ENCODE results near the gene RYR3.

The RYR3 gene

GRCh38 chr15:33902043-33902442 lies 591.3 kb downstream of the RYR3 start:
- TF ChIP-seq, protein P1, sequence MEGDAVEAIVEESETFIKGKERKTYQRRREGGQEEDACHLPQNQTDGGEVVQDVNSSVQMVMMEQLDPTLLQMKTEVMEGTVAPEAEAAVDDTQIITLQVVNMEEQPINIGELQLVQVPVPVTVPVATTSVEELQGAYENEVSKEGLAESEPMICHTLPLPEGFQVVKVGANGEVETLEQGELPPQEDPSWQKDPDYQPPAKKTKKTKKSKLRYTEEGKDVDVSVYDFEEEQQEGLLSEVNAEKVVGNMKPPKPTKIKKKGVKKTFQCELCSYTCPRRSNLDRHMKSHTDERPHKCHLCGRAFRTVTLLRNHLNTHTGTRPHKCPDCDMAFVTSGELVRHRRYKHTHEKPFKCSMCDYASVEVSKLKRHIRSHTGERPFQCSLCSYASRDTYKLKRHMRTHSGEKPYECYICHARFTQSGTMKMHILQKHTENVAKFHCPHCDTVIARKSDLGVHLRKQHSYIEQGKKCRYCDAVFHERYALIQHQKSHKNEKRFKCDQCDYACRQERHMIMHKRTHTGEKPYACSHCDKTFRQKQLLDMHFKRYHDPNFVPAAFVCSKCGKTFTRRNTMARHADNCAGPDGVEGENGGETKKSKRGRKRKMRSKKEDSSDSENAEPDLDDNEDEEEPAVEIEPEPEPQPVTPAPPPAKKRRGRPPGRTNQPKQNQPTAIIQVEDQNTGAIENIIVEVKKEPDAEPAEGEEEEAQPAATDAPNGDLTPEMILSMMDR (IDR thresholded peaks at IDR 0.05; ENCODE audit: low read depth, low read length, missing control alignments), result no peak
- in situ Hi-C loops (cut with HindIII; ENCODE audit: low sequenced_read_pairs), result no loop called here
- H3K4me3 ChIP-seq (ENCODE audit: low read depth, low read length), result no peak overlapping the region
- DNase-seq (ENCODE audit: low read depth), result no peak

DNA sequence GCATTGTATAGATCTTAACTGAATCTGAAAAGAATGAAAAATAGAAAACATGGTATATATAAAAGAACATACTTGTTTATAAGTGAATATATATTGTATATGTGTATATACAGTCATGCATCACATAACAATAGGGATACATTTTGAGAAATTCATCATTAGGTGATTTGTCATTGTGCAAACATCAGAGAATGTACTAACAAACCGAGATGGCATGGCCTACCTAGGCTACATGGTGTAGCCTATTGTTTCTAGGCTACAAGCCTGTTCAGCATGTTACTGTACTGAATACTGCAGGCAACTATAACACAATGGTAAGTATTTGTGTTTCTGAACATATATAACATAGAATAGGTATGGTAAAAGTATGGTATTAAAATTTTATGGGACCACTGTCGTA lies 592.9 kb downstream of the RYR3 start:
- TF ChIP-seq, protein P1 (IDR thresholded peaks at IDR 0.05; ENCODE audit: low read depth, low read length, missing control alignments), result no peak
- H3K4me3 ChIP-seq (ENCODE audit: low read depth, low read length), result no peak overlapping the region
- in situ Hi-C loops (cut with HindIII; ENCODE audit: low sequenced_read_pairs), result no loop called here
- DNase-seq (ENCODE audit: low read depth), result no peak

GRCh38 chr15:33907326-33907725 lies 596.6 kb downstream of the RYR3 start:
- TF ChIP-seq, protein P1 (IDR thresholded peaks at IDR 0.05; ENCODE audit: low read depth, low read length, missing control alignments), result no peak
- no peak for DNase-seq (ENCODE audit: low read depth)
- H3K4me3 ChIP-seq (ENCODE audit: low read depth, low read length), result no peak overlapping the region

GRCh38 chr15:33908406-33908805 lies 597.6 kb downstream of the RYR3 start:
- H3K4me3 ChIP-seq (ENCODE audit: low read depth, low read length), result no peak overlapping the region
- TF ChIP-seq, protein P1 (IDR thresholded peaks at IDR 0.05; ENCODE audit: low read depth, low read length, missing control alignments), result no peak
- in situ Hi-C loops (cut with HindIII; ENCODE audit: low sequenced_read_pairs), result no loop called here
- no peak for DNase-seq (ENCODE audit: low read depth)

More at GRCh38 chr15:33907326-33907725, 596.6 kb downstream of the RYR3 start:
- in situ Hi-C loops (cut with HindIII; ENCODE audit: low sequenced_read_pairs), result no loop called here

- DNase-seq (ENCODE audit: low read depth), result peak; percentile 5
- in situ Hi-C loops (cut with HindIII; ENCODE audit: low sequenced_read_pairs), result no loop called here
- TF ChIP-seq, protein P1 (IDR thresholded peaks at IDR 0.05; ENCODE audit: low read depth, low read length, missing control alignments), result no peak
- H3K4me3 ChIP-seq (ENCODE audit: low read depth, low read length), result no peak overlapping the region
Observed at GRCh38 chr15:33910741-33911140, 600.0 kb downstream of the RYR3 start.

GRCh38 chr15:33912326-33912725 lies 601.6 kb downstream of the RYR3 start:
- DNase-seq (ENCODE audit: low read depth), result no peak
- in situ Hi-C loops (cut with HindIII; ENCODE audit: low sequenced_read_pairs), result no loop called here
- TF ChIP-seq, protein P1 (IDR thresholded peaks at IDR 0.05; ENCODE audit: low read depth, low read length, missing control alignments), result no peak
- H3K4me3 ChIP-seq (ENCODE audit: low read depth, low read length), result no peak overlapping the region

- in situ Hi-C loops (cut with HindIII; ENCODE audit: low sequenced_read_pairs), result no loop called here
- TF ChIP-seq, protein P1 (IDR thresholded peaks at IDR 0.05; ENCODE audit: low read depth, low read length, missing control alignments), result no peak
Observed at GRCh38 chr15:33913459-33913858, 602.7 kb downstream of the RYR3 start.

More at GRCh38 chr15:33913459-33913858, 602.7 kb downstream of the RYR3 start:
- DNase-seq (ENCODE audit: low read depth), result no peak
- H3K4me3 ChIP-seq (ENCODE audit: low read depth, low read length), result no peak overlapping the region

Measured in astrocyte of the cerebellum (primary cell).